ENCODE results near the gene FOXG1.

GRCh38 chr14:28807518-28807917 is 40.9 kb downstream of the FOXG1 start:
- TF ChIP-seq CTCF (IDR thresholded peaks at IDR 0.05) (no peak), POLR2A (IDR thresholded peaks at IDR 0.05) (no peak), POLR2AphosphoS5 (IDR thresholded peaks at IDR 0.05) (no peak)
